BE2C (cell line): ENCODE data around the gene ADAMTS12.

Experiments used
- DNase-seq: peaks from one replicate; pipeline ENCODE4 v3.0.0-alpha.2; 2020
- H3K27me3 ChIP-seq: fragments of 250-450 bp; sonication (Bioruptor Pico); 2 replicates; pipeline ENCODE4 v1.5.1; 2020; ENCODE audit warnings: mild to moderate bottlenecking
- H3K36me3 ChIP-seq: fragments of 250-450 bp; sonication (Bioruptor Pico); 2 replicates; pipeline ENCODE4 v1.5.1; 2020; ENCODE audit warnings: mild to moderate bottlenecking
- H3K4me1 ChIP-seq: fragments of 250-450 bp; sonication (Bioruptor Pico); 2 replicates; pipeline ENCODE4 v1.5.1; 2020
- H3K4me3 ChIP-seq: 2 replicates; pipeline ENCODE4 v1.5.1; 2011; ENCODE audit warnings: low read depth, low read length
- H3K9me3 ChIP-seq: fragments of 250-450 bp; sonication (Bioruptor Pico); 2 replicates; pipeline ENCODE4 v1.5.1; 2020
- TF ChIP-seq, protein P1 (sequence below): IDR thresholded peaks from 2 replicates; pipeline ENCODE4 v1.5.1; 2012; ENCODE audit warnings: mild to moderate bottlenecking, low read depth, low read length

The ADAMTS12 gene

DNA sequence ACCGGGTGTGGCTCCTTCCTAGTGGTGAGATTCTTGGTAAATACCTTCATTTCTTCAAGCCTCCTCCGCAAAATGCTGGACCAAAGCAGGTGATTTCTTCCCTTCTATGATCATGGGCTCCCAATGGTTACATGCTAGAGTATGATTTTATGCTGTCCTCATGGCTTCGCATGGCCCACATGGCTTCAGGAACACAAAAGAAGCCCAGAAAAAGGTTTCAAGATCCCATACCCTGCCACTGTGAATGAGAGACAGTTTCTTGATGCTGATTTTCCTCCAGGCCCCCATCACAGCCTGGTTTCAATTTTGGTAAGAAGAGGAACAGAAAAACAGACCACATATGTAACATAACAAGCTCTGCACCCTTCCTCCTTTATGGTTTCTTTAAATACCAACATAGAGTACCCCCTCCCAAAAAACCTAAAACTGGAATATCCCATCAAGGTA lies 42.0 kb upstream of the ADAMTS12 start:
- Histone ChIP-seq H3K36me3 (no peaks in the 10 kb centered on the region), H3K4me1 (no peaks in the 10 kb centered on the region), H3K9me3 (no peaks in the 10 kb centered on the region), H3K27me3 (peaks cover 59% of the 10 kb centered on the region), H3K4me3 (no peak overlapping the region)
- TF ChIP-seq, protein P1, sequence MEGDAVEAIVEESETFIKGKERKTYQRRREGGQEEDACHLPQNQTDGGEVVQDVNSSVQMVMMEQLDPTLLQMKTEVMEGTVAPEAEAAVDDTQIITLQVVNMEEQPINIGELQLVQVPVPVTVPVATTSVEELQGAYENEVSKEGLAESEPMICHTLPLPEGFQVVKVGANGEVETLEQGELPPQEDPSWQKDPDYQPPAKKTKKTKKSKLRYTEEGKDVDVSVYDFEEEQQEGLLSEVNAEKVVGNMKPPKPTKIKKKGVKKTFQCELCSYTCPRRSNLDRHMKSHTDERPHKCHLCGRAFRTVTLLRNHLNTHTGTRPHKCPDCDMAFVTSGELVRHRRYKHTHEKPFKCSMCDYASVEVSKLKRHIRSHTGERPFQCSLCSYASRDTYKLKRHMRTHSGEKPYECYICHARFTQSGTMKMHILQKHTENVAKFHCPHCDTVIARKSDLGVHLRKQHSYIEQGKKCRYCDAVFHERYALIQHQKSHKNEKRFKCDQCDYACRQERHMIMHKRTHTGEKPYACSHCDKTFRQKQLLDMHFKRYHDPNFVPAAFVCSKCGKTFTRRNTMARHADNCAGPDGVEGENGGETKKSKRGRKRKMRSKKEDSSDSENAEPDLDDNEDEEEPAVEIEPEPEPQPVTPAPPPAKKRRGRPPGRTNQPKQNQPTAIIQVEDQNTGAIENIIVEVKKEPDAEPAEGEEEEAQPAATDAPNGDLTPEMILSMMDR = no peak
- no peak for DNase-seq

DNA sequence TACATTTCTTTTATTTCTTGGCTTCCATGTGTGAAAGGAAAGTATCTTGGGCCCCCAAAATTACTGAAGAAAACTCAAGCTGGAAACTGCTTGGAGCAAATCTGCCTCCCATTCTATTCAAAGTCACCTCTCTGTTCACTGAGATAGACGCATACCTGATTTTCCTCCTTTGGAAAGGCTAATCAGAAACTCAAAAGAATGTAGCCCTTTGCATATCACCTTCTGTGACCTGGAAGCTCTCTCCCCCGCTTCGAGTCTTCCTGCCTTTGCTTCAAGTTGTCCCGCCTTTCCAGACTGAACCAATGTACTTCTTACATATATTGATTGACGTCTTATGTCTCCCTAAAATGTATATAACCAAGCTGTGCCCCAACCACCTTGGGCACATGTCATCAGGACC lies 39.3 kb upstream of the ADAMTS12 start:
- Histone ChIP-seq H3K36me3 (no peaks in the 10 kb centered on the region), H3K9me3 (no peaks in the 10 kb centered on the region), H3K27me3 (peaks cover 34% of the 10 kb centered on the region), H3K4me1 (no peaks in the 10 kb centered on the region), H3K4me3 (no peak overlapping the region)
- TF ChIP-seq, protein P1 = no peak
- no peak for DNase-seq

DNA sequence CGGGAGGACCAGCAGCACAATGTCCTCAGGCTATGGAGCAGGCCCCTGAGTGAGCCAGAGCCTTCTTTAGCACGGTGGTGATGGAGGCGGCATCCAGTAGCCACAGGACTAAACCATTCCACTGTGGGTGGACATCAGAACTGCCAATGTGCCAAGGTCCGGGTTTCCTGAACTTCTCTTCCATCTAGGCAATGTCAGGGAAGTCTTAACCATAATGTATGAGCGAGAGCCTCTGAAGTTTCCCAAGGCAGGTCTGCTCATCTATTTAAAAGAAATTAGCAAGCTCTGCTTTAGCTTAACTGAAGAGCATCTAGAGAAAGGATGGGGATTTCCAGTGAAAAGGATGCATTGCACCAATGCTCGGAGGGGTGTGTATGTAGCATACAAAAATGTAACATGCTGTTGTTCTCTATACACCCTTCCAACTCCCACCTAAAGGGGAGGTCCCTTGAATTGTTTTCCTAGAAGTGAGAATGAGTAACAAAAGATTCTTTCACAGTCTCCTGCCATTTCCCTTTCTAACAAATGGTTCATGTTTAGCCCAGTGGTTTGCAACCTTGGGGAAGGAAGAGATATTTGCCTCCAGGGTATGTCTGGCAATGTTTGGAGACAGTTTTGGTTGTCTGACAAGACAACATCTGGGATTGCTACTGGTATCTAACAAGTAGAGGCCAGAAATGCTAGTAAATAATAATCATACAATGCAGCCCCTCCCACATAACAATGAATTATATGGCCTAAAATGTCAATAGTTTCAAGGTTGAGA lies 38.3 kb upstream of the ADAMTS12 start:
- Histone ChIP-seq H3K9me3 (no peaks in the 10 kb centered on the region), H3K4me1 (no peaks in the 10 kb centered on the region), H3K36me3 (no peaks in the 10 kb centered on the region), H3K27me3 (peaks cover 24% of the 10 kb centered on the region), H3K4me3 (no peak overlapping the region)
- TF ChIP-seq, protein P1 = no peak
- no peak for DNase-seq

DNA sequence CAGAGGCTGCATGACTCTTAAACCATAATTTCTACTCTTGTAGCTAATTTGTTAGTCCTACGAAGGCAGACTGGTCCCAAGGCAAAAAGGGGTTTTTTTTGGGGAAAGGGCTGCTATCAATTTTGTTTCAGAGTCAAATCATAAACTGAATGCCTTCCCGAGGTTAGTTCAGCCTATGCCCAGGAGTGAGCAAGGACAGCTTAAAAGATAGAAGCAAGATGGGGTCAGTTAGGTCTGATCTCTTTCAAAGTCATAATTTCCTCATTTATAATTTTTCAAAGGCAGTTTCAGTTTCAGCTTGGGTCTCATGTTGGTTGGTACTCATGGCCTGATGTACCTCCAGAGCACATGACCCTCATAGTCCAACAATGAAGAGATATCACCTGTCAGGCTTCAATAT lies 36.5 kb upstream of the ADAMTS12 start:
- Histone ChIP-seq H3K4me1 (no peaks in the 10 kb centered on the region), H3K27me3 (peaks cover 22% of the 10 kb centered on the region), H3K9me3 (no peaks in the 10 kb centered on the region), H3K4me3 (no peak overlapping the region), H3K36me3 (no peaks in the 10 kb centered on the region)
- TF ChIP-seq, protein P1 = no peak
- no peak for DNase-seq

DNA sequence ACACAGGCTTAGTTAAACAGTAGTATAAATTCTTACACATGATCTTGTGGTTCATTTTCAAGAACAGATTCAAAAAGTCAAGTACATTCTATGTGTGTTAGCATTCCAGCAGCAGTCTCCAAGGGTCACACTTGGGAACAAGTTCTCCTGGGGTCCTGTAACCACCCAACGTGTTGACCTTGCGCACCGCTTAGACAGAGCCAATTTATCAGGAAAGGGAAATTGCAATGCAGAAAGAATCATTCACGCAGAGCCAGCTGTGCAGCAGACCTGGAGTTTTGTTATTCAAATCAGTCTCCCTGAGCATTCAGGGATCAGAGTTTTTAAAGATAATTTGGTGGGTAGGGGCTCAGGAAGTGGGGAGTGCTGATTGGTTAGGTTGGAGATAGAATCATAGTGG lies 35.9 kb upstream of the ADAMTS12 start:
- H3K4me3 ChIP-seq = no peak overlapping the region
- TF ChIP-seq, protein P1 = no peak
- DNase-seq = no peak

DNA sequence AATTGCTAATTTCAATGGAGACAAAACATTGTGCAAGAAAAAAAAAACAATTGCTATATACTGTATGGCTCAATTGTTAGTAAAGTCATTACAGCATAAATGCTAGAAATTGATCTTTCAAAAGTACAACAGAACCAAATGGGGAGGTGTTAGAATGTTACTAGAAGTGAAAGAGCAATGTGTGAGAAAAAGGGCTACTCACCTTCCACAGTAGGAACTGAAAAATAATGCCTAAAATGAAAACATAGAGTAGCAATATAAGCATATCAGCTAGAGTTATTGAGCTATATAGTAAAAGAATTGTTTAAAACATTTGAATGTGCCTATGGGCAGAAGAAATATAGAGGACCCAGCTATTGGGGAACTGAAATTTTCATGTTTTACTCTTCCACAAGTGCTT lies 33.5 kb upstream of the ADAMTS12 start:
- DNase-seq = no peak
- H3K4me1 ChIP-seq = no peaks in the 10 kb centered on the region
- H3K4me3 ChIP-seq = no peak overlapping the region
- no peaks in the 10 kb centered on the region for H3K9me3 ChIP-seq
- TF ChIP-seq, protein P1 = no peak
- peaks cover 6% of the 10 kb centered on the region for H3K27me3 ChIP-seq
- no peaks in the 10 kb centered on the region for H3K36me3 ChIP-seq

More for the DNA sequence above, 35.9 kb upstream of the ADAMTS12 start:
- no peaks in the 10 kb centered on the region for H3K9me3 ChIP-seq
- H3K4me1 ChIP-seq = no peaks in the 10 kb centered on the region
- no peaks in the 10 kb centered on the region for H3K36me3 ChIP-seq
- peaks cover 22% of the 10 kb centered on the region for H3K27me3 ChIP-seq
